ENCODE data around the gene OAT.

GRCh38 chr10:124416733-124417132 lies 2.0 kb downstream of the OAT start:
- TF ChIP-seq CTCF (IDR thresholded peaks at IDR 0.05; ENCODE audit: insufficient read depth, low read depth, low read length) = no peak
- TF ChIP-seq EZH2 (IDR thresholded peaks at IDR 0.05; ENCODE audit: insufficient read depth, low read length) = no peak
